Stimulated activated CD4-positive, alpha-beta T cell treated with anti-CD3 and anti-CD28 coated beads, Interleukin-1b, Interleukin-23, amount 100 ng/mL, for 1 hour (primary cell): ENCODE measurements around the gene GAPT.
A peak's percentile ranks its signal among the peaks of the same experiment; 100 is the strongest.

Source experiments
- DNase-seq, 2 donors: peaks; one replicate each; pipeline ENCODE4 v3.0.0-alpha.2; 2020; ENCODE audit warnings: low read depth in 2 of 2

GAPT gene

GRCh38 chr5:58460732-58461286, 30.4 kb upstream of the GAPT start:
- DNase-seq: peak; percentile 75 to 92

DNA sequence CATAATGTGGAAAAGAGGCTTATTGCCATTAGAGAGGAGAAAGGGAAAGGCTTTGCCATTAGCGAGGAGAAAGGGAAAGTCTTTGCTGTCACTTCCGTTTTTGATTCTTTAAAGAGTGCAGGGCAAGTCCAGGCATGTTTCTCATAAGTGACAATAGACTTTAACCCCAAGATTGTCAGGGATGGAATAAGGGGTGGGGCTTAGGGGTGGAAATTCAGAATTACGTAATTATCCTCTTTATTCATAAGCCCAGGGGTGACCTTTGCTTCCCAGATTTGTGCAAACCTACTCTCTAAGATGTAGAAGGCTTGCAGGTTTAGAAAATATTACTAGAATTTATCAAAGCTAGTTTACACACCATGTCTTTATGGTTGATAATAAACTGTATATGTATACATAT, 29.1 kb upstream of the GAPT start:
- no peak for DNase-seq

- peak in 1 of 2 donors; percentile 4 for DNase-seq
These were observed 28.5 kb upstream of the GAPT start for GRCh38 chr5:58462623-58463230.

- DNase-seq: no peak
These were observed 24.3 kb upstream of the GAPT start for GRCh38 chr5:58466939-58467338.

DNA sequence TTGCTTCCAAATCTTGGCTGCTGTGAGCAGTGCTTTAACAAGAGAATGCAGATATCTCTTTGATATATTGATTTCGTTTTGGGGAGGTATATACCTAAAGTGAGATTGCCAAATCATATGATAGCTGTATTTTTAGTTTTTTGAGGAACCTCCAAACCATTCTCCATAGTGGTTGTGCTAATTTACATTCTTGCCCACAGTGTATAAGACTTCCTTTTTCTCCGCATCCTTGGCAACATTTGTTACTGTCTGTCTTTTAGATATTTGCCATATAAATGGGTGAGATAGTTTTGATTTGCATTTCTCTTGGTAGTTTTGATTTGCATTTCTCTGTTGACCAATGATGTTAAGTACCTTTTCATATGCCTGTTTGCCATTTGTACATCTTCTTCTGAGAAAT, 21.3 kb upstream of the GAPT start:
- no peak for DNase-seq

- DNase-seq: no peak
These were observed 15.8 kb upstream of the GAPT start for GRCh38 chr5:58475404-58475803.

DNA sequence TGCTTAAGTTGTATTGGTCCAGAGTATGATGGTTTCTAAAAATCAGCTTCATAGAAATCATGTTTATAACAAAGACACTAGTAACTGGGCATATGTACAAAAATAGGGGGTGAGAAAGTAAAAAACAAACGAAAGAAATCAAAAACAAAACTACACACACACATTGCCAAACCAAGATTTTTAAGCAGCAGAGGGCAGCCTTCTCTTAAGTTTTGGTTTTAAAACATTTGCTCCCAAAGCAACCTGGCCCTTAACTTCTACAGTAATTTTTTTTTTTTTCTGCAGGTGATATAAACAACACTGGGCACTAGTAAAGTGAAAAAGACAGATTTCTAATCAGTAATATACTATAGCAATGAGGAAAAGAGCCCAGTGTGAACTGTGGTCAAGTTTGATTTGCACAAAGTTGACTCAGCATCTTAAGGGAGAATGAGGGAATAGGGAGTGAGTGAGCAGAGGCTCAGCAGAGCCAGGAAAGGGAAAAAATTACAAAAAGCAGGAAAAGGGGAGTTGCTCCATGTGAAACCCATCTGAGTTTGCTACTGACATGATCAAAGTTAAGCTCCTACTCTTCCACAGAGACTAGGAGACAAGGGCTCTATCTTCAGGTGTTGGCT, 13.4 kb upstream of the GAPT start:
- no peak for DNase-seq

DNA sequence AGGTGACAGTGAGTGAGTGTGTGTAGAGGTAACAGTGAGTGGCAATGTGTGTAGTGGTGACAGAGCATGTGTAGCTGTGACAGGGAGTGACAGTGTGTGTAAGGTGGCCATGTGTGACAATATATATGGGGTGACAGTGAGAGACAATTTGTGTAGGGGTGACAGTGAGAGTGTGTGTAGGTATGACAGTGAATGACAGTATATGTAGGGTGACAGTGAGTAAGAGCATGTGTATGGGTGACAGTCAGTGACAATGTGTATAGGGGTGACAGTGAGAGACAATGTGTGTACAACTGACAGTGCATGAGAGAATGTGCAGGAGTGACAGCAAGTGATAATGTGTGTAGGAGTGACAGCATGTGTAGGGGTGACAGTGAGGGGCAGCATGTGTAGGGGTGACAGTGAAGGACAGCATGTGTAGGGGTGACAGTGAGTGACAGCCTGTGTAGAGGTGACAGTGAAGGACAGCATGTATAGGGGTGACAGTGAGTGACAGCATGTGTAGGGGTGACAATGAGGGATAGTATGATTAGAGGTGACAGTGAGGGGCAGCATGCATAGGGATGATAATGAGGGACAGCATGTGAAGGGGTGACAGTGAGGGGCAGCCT, 10.1 kb upstream of the GAPT start:
- DNase-seq: no peak

DNA sequence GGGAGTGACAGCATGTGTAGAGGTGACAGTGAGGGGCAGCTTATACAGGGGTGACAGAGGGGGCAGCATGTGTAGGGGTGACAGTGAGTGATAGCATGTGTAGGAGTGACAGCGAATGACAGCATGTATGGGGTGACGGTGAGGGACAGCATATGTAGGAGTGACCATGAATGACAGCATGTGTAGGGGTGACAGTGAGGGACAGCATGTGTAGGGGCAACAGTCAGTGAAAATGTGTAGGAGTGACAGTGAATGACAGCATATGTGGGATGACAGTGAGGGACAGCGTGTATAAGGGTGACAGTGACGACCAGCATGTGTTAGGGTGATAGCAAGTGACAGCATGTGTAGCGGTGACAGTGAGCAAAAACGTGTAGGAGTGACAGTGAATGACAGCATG, 9.4 kb upstream of the GAPT start:
- no peak for DNase-seq

- no peak for DNase-seq
These were observed 8.7 kb upstream of the GAPT start for GRCh38 chr5:58482536-58482935.

DNA sequence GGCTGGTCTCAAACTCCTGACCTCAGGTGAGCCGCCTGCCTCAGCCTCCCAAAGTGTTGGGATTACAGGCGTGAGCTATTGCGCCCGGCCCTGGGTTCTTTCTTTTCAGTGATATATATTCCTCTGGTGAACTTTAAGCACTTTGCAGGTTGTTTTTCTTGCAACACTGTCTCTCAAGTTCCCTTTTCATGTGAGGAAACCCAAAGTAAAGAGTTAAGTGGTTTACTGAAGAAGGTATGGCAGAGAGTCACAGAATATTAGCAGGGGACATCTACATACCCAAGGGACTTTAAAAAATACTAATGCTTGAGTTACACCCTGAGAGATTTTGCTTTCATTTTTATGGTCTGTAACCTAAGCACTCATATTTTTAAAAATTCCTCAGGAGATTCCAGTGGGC, 6.7 kb upstream of the GAPT start:
- DNase-seq: no peak

GRCh38 chr5:58486290-58486689, 4.9 kb upstream of the GAPT start:
- no peak for DNase-seq

DNA sequence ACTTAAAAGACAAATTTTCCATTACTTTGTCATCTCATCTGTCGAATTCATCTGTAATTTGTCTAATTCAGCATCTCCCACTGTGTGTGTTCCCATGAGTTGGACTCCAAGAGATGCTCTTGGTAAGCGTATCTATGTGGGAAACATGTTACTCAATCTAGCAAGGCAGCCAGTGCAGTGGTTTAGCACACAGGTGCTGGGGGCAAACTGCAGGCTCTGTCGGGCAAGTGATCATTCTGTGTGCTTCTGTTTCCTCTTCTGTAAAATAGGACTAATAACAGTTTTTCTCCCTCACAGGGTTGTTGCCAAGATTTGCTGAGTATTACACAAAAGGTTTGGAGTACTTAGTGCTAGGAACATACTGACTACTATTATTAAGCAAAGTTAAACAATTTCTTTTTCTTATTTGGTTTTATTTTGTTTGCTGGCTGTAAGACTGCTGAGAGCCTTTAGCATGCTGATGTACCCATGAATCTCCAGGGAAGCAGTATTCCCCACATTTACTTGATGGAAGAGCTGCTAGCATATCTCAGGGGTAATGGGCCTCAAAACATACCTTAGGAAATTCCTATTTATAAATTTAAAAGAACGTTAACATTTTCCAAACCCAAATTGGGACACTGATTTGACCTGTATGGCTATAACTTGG, 709 bp upstream of the GAPT start:
- no peak for DNase-seq

- no peak for DNase-seq
These were observed 1.9 kb downstream of the GAPT start for GRCh38 chr5:58493141-58493540.

GRCh38 chr5:58496488-58496887, 5.3 kb downstream of the GAPT start:
- DNase-seq: no peak

GRCh38 chr5:58497386-58497785, 6.2 kb downstream of the GAPT start:
- DNase-seq: no peak

DNA sequence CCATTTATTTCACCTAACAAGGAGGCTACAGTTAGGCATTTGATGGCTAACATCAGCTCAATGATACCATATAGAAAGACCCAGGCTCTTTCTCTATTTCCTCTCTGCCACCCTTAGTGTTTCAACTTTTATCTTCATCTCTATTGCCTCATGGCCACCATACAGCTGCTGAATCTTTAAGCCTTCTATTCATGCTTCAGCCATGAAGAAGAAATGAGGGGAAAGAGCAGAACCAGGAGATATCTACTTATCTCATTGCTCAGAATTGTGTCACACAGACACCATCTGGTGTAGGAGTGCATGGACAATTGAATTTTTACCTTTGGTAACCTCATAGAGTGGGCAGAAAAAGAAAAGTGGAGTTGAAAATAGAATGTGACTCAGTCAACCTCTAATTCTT, 6.7 kb downstream of the GAPT start:
- DNase-seq: no peak

DNA sequence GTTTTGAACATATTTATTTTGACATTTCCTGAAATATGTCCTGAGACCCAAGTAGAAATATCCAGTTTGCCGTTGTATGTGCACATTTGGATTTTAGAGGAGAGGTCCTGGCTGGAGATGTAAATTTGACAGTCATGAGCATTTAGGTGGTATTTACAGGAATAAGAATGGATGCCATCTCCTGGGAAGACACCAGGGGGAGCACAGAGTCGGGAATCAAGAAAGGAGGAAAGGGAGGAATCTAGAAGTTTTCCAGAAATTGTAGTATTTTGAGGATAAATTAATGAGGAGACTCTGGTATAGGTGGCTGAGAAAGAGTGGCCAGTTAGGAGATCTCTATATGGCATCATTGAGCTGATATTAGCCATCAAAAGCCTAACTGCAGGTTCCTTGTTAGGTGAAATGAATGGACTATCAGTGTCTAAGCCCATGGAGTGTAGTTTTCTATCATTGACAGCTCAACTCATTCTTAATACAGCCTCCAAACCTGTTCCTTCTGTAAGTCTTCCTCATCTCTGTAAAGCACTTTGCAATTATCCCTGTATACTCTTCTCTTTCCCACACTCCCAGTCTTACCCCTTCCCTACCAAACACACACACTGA, 7.2 kb downstream of the GAPT start:
- no peak for DNase-seq

GRCh38 chr5:58499231-58499630, 8.0 kb downstream of the GAPT start:
- no peak for DNase-seq

GRCh38 chr5:58499941-58500340, 8.7 kb downstream of the GAPT start:
- DNase-seq: no peak

DNA sequence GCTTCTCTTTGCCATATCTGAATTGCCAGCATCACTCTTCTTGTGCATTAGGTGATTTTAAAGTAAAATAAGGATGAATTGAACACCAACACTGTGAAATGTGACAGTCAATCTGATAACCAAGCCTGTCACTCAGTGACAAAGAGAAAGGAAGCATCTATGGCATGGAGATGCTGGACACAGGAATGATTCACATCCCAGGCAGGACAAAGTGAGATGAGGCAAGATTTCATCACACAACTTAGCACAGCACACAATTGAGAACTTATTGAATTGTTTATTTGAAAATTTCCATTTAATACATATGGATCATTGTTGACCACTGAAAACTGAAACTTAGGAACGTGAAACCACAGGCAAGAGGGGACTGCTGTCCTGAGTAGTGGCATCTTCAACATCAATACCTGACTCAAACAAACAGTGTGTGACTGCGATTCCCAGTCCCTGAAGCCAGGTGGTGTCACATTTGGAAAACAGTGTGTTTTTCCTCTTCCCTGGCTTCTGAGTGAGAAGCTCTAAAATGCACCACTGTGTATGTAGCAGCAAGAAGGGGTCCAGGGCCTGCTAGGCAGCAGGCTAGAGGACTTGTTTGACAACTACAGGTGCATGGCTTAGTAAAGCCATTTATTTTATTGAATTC, 10.7 kb downstream of the GAPT start:
- no peak for DNase-seq
